ENCODE measurements around the gene MSH3.

MSH3 gene

DNA sequence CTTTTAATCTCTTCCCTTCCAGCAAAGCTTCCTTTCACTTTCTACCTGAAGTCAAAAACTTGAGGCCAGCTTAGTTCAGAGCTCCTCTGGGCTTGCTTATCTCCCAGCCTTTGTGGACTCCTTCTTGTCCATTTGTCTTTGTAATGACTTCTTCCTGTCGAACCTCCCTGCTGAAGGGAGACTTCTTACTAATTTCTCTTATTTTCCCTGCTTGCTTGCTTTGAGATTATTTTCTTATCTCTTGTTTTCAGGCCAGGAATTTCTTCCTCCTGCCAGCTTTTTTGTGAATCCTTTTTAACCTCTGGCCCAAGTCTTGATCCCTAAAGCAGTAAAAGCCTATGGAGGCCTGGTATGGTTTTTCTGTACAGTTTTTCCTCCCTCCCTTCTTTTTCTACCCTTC is 47.1 kb downstream of the MSH3 start (continued):
- TF ChIP-seq, protein P1, sequence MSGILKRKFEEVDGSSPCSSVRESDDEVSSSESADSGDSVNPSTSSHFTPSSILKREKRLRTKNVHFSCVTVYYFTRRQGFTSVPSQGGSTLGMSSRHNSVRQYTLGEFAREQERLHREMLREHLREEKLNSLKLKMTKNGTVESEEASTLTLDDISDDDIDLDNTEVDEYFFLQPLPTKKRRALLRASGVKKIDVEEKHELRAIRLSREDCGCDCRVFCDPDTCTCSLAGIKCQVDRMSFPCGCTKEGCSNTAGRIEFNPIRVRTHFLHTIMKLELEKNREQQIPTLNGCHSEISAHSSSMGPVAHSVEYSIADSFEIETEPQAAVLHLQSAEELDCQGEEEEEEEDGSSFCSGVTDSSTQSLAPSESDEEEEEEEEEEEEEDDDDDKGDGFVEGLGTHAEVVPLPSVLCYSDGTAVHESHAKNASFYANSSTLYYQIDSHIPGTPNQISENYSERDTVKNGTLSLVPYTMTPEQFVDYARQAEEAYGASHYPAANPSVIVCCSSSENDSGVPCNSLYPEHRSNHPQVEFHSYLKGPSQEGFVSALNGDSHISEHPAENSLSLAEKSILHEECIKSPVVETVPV (CRISPR knock-in tag; IDR thresholded peaks at IDR 0.05): no peak
- TF ChIP-seq, protein P2, sequence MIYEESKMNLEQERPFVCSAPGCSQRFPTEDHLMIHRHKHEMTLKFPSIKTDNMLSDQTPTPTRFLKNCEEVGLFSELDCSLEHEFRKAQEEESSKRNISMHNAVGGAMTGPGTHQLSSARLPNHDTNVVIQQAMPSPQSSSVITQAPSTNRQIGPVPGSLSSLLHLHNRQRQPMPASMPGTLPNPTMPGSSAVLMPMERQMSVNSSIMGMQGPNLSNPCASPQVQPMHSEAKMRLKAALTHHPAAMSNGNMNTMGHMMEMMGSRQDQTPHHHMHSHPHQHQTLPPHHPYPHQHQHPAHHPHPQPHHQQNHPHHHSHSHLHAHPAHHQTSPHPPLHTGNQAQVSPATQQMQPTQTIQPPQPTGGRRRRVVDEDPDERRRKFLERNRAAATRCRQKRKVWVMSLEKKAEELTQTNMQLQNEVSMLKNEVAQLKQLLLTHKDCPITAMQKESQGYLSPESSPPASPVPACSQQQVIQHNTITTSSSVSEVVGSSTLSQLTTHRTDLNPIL (CRISPR knock-in tag; IDR thresholded peaks at IDR 0.05; ENCODE audit: low read depth): no peak
- no peak for TF ChIP-seq OSR1 (CRISPR knock-in tag; IDR thresholded peaks at IDR 0.05)
- TF ChIP-seq CSDC2 (CRISPR knock-in tag; IDR thresholded peaks at IDR 0.05): no peak
- no peak for TF ChIP-seq ZNF8 (CRISPR knock-in tag; IDR thresholded peaks at IDR 0.05)

DNA sequence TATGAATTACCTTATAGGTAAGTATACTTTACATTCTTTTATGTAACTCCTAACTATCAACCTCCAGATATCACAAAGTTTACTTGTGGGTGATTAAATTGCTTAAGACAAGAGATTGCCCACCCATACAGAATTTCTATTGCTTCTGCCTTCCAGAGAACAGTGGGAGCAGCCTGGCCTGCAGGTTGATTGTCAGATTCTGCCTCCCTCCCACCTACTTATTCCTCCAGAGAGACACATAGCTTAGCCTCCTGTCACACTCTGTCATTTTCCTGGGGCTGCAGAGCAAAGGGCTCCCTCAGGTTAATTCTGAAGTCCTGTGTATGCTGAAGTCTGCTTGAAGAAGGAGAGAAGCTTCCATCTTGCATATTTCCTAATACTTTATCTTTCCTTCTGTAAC is 48.8 kb downstream of the MSH3 start:
- ATAC-seq: no peak

More for the DNA sequence above, 48.8 kb downstream of the MSH3 start:
- TF ChIP-seq ZC3H10 (CRISPR knock-in tag; IDR thresholded peaks at IDR 0.05) (no peak), BACH2 (CRISPR knock-in tag; IDR thresholded peaks at IDR 0.05; ENCODE audit: borderline replicate concordance) (no peak), ZNF8 (CRISPR knock-in tag; IDR thresholded peaks at IDR 0.05) (no peak), TOX (CRISPR knock-in tag; IDR thresholded peaks at IDR 0.05; ENCODE audit: borderline replicate concordance) (no peak), CSDC2 (CRISPR knock-in tag; IDR thresholded peaks at IDR 0.05) (no peak), ZFP3 (CRISPR knock-in tag; IDR thresholded peaks at IDR 0.05) (no peak), SNAI2 (CRISPR knock-in tag; IDR thresholded peaks at IDR 0.05) (no peak), OSR1 (CRISPR knock-in tag; IDR thresholded peaks at IDR 0.05) (no peak), TCF4 (CRISPR knock-in tag; IDR thresholded peaks at IDR 0.05; ENCODE audit: borderline replicate concordance) (no peak), ISL1 (CRISPR knock-in tag; IDR thresholded peaks at IDR 0.05) (no peak), ARNTL (CRISPR knock-in tag; IDR thresholded peaks at IDR 0.05; ENCODE audit: borderline replicate concordance, low read depth) (no peak), PPARA (CRISPR knock-in tag; IDR thresholded peaks at IDR 0.05; ENCODE audit: borderline replicate concordance) (no peak), RARB (CRISPR knock-in tag; IDR thresholded peaks at IDR 0.05) (no peak), ZFP30 (CRISPR knock-in tag; IDR thresholded peaks at IDR 0.05) (no peak)
- TF ChIP-seq, protein P3, sequence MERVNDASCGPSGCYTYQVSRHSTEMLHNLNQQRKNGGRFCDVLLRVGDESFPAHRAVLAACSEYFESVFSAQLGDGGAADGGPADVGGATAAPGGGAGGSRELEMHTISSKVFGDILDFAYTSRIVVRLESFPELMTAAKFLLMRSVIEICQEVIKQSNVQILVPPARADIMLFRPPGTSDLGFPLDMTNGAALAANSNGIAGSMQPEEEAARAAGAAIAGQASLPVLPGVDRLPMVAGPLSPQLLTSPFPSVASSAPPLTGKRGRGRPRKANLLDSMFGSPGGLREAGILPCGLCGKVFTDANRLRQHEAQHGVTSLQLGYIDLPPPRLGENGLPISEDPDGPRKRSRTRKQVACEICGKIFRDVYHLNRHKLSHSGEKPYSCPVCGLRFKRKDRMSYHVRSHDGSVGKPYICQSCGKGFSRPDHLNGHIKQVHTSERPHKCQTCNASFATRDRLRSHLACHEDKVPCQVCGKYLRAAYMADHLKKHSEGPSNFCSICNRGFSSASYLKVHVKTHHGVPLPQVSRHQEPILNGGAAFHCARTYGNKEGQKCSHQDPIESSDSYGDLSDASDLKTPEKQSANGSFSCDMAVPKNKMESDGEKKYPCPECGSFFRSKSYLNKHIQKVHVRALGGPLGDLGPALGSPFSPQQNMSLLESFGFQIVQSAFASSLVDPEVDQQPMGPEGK (CRISPR knock-in tag; IDR thresholded peaks at IDR 0.05; ENCODE audit: borderline replicate concordance): no peak
- TF ChIP-seq, protein P2 (CRISPR knock-in tag; IDR thresholded peaks at IDR 0.05; ENCODE audit: low read depth): no peak
- TF ChIP-seq, protein P4, sequence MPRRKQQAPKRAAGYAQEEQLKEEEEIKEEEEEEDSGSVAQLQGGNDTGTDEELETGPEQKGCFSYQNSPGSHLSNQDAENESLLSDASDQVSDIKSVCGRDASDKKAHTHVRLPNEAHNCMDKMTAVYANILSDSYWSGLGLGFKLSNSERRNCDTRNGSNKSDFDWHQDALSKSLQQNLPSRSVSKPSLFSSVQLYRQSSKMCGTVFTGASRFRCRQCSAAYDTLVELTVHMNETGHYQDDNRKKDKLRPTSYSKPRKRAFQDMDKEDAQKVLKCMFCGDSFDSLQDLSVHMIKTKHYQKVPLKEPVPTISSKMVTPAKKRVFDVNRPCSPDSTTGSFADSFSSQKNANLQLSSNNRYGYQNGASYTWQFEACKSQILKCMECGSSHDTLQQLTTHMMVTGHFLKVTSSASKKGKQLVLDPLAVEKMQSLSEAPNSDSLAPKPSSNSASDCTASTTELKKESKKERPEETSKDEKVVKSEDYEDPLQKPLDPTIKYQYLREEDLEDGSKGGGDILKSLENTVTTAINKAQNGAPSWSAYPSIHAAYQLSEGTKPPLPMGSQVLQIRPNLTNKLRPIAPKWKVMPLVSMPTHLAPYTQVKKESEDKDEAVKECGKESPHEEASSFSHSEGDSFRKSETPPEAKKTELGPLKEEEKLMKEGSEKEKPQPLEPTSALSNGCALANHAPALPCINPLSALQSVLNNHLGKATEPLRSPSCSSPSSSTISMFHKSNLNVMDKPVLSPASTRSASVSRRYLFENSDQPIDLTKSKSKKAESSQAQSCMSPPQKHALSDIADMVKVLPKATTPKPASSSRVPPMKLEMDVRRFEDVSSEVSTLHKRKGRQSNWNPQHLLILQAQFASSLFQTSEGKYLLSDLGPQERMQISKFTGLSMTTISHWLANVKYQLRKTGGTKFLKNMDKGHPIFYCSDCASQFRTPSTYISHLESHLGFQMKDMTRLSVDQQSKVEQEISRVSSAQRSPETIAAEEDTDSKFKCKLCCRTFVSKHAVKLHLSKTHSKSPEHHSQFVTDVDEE (CRISPR knock-in tag; IDR thresholded peaks at IDR 0.05): no peak
- TF ChIP-seq, protein P5, sequence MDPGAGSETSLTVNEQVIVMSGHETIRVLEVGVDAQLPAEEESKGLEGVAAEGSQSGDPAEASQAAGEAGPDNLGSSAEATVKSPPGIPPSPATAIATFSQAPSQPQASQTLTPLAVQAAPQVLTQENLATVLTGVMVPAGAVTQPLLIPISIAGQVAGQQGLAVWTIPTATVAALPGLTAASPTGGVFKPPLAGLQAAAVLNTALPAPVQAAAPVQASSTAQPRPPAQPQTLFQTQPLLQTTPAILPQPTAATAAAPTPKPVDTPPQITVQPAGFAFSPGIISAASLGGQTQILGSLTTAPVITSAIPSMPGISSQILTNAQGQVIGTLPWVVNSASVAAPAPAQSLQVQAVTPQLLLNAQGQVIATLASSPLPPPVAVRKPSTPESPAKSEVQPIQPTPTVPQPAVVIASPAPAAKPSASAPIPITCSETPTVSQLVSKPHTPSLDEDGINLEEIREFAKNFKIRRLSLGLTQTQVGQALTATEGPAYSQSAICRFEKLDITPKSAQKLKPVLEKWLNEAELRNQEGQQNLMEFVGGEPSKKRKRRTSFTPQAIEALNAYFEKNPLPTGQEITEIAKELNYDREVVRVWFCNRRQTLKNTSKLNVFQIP (CRISPR knock-in tag; IDR thresholded peaks at IDR 0.05; ENCODE audit: borderline replicate concordance, low read depth): no peak
- TF ChIP-seq, protein P1 (CRISPR knock-in tag; IDR thresholded peaks at IDR 0.05): no peak

Data from SK-N-SH treated with all-trans-retinoic acid at 6 μM for 48 hours (cell line).